Measurements from ENCODE around the gene FGD2.

Gene FGD2

DNA sequence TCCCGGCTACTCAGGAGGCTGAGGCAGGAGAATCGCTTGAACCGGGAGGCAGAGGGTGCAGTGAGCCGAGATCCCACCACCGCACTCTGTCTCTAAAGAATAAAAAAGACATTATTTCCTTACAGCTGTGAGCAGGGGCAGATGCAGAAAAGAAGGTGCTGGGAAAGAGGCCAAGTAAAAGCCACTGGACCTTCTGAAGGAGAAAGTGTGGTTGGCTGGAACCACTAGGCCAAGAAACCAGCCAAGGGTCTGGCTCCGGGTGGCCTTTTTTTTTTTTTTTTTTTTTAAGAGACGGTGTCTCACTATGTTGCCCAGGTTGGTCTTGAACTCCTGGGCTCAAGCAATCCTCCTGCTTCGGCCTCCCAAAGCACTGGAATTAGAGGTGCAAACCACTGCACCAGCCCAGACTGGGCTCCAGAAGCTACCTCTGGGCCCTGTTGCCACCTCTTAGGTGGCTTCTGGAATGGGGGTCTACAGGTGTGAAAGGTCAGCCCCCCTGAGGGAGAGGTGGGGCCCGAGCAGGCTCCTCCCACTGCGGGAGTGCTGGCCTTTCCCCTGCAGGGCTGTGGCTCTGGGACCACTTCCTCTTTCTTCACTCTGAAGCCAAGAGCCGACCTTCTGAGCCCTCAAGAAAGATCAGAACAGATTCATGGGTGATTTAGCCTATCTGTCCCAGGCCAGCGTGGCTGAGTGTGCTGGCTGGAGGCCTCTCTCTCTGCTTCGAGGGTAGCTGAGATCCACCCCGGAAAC is at the start of gene FGD2:
TSS of gene FGD2 (plus strand) at position 595 of the 750 bp plus-strand sequence. CDS start 163 bp downstream, outside the sequence.
- H3K9me3 ChIP-seq (ENCODE audit: insufficient read depth, low read length): no peaks in the 10 kb centered on the region
- H3F3A ChIP-seq (ENCODE audit: insufficient read depth): peaks cover 26% of the 10 kb centered on the region; the same call in 1 of the 2 replicates
- H3K4me3 ChIP-seq (ENCODE audit: insufficient read depth, low read length, poor library complexity, severe bottlenecking): peak within 1 kb of the TSS; percentile 58
- H2AFZ ChIP-seq (ENCODE audit: low read depth, low read length, severe bottlenecking): peak within 1 kb of the TSS; percentile 20
- H3K79me2 ChIP-seq (ENCODE audit: insufficient read depth, low read length): peaks cover 11% of the 10 kb centered on the region; the same call in 1 of the 2 replicates
- TF ChIP-seq, protein P1, sequence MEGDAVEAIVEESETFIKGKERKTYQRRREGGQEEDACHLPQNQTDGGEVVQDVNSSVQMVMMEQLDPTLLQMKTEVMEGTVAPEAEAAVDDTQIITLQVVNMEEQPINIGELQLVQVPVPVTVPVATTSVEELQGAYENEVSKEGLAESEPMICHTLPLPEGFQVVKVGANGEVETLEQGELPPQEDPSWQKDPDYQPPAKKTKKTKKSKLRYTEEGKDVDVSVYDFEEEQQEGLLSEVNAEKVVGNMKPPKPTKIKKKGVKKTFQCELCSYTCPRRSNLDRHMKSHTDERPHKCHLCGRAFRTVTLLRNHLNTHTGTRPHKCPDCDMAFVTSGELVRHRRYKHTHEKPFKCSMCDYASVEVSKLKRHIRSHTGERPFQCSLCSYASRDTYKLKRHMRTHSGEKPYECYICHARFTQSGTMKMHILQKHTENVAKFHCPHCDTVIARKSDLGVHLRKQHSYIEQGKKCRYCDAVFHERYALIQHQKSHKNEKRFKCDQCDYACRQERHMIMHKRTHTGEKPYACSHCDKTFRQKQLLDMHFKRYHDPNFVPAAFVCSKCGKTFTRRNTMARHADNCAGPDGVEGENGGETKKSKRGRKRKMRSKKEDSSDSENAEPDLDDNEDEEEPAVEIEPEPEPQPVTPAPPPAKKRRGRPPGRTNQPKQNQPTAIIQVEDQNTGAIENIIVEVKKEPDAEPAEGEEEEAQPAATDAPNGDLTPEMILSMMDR (IDR thresholded peaks at IDR 0.05; ENCODE audit: insufficient read depth, low read length, poor library complexity, severe bottlenecking): no peak
- no peak for TF ChIP-seq EZH2phosphoT487 (conservative IDR thresholded peaks at IDR 0.05; ENCODE audit: low read length)
- H3K9ac ChIP-seq (ENCODE audit: low read length): peak within 1 kb of the TSS; percentile 65
- H3K27ac ChIP-seq (ENCODE audit: low read depth, low read length): peak within 1 kb of the TSS; percentile 66
- H3K27me3 ChIP-seq (ENCODE audit: low read length): no peaks in the 10 kb centered on the region
- H4K20me1 ChIP-seq (ENCODE audit: low read depth, low read length): no peaks in the 10 kb centered on the region
- H3K9me2 ChIP-seq (replicated peaks; ENCODE audit: insufficient read depth, low read length): no peaks in the 10 kb centered on the region
- H3K4me2 ChIP-seq (ENCODE audit: low read depth, low read length, poor library complexity, severe bottlenecking): peak within 1 kb of the TSS; percentile 70
- no peaks in the 10 kb centered on the region for H3K36me3 ChIP-seq (ENCODE audit: low read length)

- no peak overlapping the region for H2AFZ ChIP-seq (ENCODE audit: low read depth, low read length, severe bottlenecking)
Measured at GRCh38 chr6:36955671-36956445, 49.6 kb upstream of the FGD2 start.

DNA sequence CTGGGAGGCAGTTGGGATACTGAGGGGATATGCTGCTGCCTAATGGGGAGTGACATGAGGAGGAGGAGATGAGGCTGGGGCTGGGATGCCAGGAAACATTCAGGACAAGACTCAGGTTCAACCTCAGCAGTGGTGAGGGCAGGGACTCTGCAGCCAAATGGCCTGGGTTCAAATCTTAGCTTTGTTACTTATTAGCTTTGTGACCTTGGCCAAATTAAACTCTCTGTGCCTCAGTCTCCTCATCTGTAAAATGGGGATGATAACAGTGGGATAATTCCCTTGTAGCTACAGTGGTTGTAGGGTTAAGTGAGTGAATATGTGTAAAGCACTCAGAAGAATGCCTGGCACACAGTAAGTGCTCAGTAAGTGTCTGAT is 49.0 kb upstream of the FGD2 start:
- Histone ChIP-seq H3K27me3 (ENCODE audit: low read length) (no peaks in the 10 kb centered on the region), H3K9me2 (replicated peaks; ENCODE audit: insufficient read depth, low read length) (no peaks in the 10 kb centered on the region), H3K4me2 (ENCODE audit: low read depth, low read length, poor library complexity, severe bottlenecking) (peak overlapping the region; percentile 53), H3K27ac (ENCODE audit: low read depth, low read length) (peak overlapping the region; percentile 58; the same call in 1 of the 2 replicates), H3F3A (ENCODE audit: insufficient read depth) (peaks cover 6% of the 10 kb centered on the region; the same call in 1 of the 2 replicates), H3K36me3 (ENCODE audit: low read length) (no peaks in the 10 kb centered on the region), H3K9me3 (ENCODE audit: insufficient read depth, low read length) (no peaks in the 10 kb centered on the region), H3K9ac (ENCODE audit: low read length) (peak overlapping the region; percentile 37; the same call in 1 of the 2 replicates), H3K79me2 (ENCODE audit: insufficient read depth, low read length) (no peaks in the 10 kb centered on the region), H3K4me3 (ENCODE audit: insufficient read depth, low read length, poor library complexity, severe bottlenecking) (no peak overlapping the region), H4K20me1 (ENCODE audit: low read depth, low read length) (no peaks in the 10 kb centered on the region), H2AFZ (ENCODE audit: low read depth, low read length, severe bottlenecking) (no peak overlapping the region)
- no peak for TF ChIP-seq EZH2phosphoT487 (conservative IDR thresholded peaks at IDR 0.05; ENCODE audit: low read length)
- TF ChIP-seq, protein P1 (IDR thresholded peaks at IDR 0.05; ENCODE audit: insufficient read depth, low read length, poor library complexity, severe bottlenecking): no peak

More at GRCh38 chr6:36955671-36956445, 49.6 kb upstream of the FGD2 start:
- H3K4me2 ChIP-seq (ENCODE audit: low read depth, low read length, poor library complexity, severe bottlenecking): peak overlapping the region; percentile 53
- H3K36me3 ChIP-seq (ENCODE audit: low read length): no peaks in the 10 kb centered on the region
- no peak for TF ChIP-seq EZH2phosphoT487 (conservative IDR thresholded peaks at IDR 0.05; ENCODE audit: low read length)
- TF ChIP-seq, protein P1 (IDR thresholded peaks at IDR 0.05; ENCODE audit: insufficient read depth, low read length, poor library complexity, severe bottlenecking): no peak
- H3K4me3 ChIP-seq (ENCODE audit: insufficient read depth, low read length, poor library complexity, severe bottlenecking): peak overlapping the region; percentile 24
- no peaks in the 10 kb centered on the region for H4K20me1 ChIP-seq (ENCODE audit: low read depth, low read length)
- no peaks in the 10 kb centered on the region for H3K9me2 ChIP-seq (replicated peaks; ENCODE audit: insufficient read depth, low read length)
- peak overlapping the region; percentile 37 for H3K9ac ChIP-seq (ENCODE audit: low read length)
- H3K79me2 ChIP-seq (ENCODE audit: insufficient read depth, low read length): no peaks in the 10 kb centered on the region
- H3F3A ChIP-seq (ENCODE audit: insufficient read depth): peaks cover 6% of the 10 kb centered on the region; the same call in 1 of the 2 replicates
- no peaks in the 10 kb centered on the region for H3K9me3 ChIP-seq (ENCODE audit: insufficient read depth, low read length)
- H3K27ac ChIP-seq (ENCODE audit: low read depth, low read length): peak overlapping the region; percentile 58
- no peaks in the 10 kb centered on the region for H3K27me3 ChIP-seq (ENCODE audit: low read length)
